Measurements from ENCODE around the gene MYO9A.
"Not testable (repeated sequence)": the region's sequence is repeated elsewhere in the genome, so short reads cannot be mapped to it uniquely, and the experiment has no call there.

MYO9A gene

DNA sequence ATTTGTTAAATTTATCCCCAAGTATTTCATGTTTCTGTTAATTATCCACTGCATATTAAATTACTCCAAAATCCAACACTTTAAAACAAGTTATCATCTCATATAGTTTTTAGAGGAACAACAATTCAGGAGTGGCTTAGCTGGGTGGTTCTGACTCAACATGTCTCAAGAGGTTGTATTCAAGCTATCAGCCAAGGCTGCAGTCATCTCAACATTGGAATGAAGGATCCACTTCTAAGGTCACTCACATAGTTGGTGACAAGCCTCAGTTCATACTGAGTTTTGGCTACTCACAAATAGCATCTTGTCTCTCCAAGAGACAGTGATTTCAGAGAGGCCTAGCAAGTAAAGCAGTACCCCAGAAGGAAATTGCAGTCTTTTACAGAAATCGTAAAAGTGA, 172.9 kb downstream of the MYO9A start:
- no peak for DNase-seq (ENCODE audit: low read depth in 3 of 3)

DNA sequence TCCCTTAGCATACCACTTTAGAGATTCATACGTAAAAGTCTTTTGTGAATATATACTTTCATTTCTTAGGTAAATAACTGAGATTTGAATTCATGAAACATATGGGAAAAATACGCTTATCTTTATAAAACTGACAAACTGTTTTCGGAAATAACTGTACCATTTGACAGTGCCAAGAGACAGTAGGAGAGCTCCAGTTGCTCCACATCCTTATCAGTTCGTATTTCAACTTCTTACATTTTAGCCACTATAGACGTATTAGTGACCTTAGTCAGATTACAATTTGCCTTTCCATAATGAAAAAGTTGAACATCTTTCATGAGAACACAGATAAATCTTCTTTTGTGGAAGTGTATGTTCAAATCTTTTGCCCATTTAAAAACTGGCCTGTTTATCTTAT, 174.1 kb downstream of the MYO9A start:
- no peak for DNase-seq (ENCODE audit: low read depth in 3 of 3)

DNA sequence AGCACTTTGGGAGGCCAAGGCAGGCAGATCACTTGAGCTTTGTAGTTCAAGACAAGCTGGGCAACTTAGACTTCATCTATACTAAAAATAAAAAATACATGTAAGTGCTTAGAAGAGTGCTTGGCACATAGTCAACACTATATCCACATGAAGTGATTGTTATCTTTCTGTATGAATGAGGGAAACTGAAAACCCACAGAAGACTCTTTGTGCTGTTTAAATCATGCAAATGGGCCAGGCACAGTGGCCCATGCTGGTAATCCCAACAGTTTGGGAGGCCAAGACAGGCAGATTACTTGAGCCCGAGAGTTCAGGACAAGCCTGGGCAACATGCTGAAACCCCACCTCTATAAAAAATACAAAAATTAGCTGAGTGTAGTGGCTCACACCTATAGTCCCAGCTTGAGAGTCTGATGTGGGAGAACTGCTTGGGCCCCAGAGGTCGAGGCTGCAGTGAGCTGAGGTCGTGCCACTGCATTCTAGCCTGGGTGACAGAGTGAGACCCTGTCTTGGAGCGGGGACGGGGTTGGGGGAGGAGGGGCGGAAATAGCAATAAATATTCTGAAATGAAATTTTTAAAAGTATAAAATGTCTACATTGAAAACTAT, 177.9 kb downstream of the MYO9A start:
- DNase-seq (ENCODE audit: low read depth in 3 of 3), result no peak

DNA sequence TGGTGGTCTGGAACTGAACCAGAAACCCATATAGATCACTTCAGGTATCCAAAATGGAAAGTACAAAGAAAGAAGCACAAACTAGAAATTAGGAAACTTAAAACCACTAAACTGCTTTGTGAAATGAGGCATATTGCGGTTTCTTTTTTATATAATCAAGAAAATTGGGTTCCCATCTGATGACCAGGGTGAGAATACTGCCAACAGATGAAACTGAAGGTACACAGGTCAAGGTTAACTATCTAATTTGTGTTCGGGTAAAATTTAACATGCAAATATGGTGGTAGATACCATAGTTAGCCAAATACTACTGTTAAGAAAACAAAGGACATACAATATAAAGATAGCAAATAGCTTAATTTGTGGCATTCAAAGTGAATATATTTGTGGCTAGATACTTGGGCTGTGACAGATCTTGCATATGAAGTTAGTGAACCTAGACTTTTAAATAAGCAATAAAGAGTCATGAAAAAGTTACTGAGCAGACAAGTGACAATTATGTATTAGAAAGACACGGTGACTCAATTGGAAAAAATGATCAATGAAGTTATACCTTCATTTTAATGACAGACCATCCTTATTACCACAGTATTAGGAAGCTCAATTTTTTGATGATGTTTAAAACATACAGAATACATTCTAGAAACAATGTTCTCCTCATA, 180.2 kb downstream of the MYO9A start:
- no peak for DNase-seq (ENCODE audit: low read depth in 3 of 3)

DNA sequence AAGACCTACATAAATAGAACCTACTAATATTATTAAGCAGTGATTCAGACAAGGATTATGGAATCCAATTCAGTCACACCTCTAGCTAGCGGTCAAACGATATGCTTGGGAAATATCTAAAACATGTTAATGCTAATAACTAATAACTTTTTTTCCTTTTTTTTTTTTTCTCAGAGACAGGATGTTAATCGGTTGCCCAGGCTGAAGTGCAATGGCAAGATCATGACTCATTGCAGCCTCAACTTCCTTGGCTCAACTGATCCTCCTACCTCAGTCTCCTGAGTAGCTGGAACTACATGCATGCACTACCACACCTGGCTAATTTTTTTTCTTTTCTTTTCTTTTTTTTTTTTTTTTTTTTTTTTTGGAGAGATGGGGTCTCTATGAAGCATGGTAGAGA, 183.5 kb downstream of the MYO9A start:
- no peak for DNase-seq (ENCODE audit: low read depth in 3 of 3)

DNA sequence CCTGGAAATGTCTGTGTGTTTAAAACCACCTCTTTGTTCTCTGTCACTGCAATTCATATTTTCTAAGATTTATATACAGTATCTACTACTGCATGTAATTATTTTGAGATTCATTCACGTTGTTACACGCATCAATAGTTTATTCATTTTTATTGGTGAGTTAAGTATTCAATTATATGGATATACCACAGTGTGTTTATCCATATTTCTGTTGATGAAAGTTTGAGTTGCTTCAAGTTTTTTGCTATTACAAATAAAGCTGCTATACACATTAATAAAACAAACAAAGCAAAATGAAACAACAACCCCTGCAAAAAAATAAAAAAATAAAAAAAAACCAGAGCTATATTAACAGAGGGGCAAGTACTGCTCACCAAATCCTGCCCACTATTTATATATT, 185.3 kb downstream of the MYO9A start:
- DNase-seq (ENCODE audit: low read depth in 3 of 3), result no peak

DNA sequence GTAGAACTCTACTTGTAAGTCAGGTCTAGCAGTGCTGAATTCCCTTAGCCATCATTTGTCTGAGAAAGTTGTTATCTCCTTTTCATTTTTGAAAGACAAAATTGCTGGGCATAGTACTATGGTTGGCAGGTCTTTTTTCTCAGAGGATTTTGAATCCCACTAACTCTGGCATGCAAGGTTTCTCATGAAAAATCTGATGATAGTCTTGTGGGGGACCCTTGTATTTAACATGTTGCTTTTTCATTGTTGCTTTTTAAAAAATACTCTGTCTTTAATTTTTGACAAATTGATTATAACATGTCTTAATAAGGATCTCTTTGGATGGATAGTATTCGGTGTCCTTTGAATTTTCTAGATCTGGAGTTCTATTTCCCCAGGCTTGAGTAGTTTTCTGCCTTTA, 186.7 kb downstream of the MYO9A start:
- DNase-seq (ENCODE audit: low read depth in 3 of 3), result no peak

DNA sequence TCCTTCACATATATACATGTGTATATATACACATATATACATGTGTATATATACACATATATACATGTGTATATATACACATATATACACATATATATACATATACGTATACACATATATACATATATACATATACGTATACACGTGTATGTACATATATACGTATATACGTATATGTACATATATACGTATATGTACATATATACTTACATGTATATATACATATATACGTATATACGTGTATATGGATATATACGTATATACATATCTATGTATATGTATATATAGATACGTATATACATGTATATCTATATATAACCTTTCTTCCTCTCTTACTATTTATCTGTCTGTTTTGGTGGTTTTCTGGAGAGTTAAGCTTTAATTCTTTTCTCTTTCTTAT, 192.8 kb downstream of the MYO9A start:
- no peak for DNase-seq (ENCODE audit: low read depth in 3 of 3)

DNA sequence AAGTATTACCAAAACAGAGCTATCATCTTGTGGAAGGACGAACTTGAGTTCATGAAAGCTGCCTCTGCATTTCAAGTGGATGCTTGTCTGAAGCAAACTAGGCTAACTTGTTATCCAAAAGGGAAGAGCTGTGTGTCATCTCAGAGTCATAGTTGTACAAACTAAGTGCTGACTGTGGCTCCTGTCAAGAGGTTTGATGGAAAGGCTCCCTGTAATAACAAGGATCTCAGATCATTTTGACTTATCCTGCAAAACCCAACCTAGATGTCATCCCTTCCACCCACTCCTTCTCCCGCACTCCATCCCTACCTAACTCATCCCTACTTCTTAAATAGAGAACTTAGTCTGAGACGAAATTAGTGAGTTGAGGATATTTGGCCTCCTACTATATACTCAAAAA, 196.8 kb downstream of the MYO9A start:
- DNase-seq (ENCODE audit: low read depth in 3 of 3), result no peak

DNA sequence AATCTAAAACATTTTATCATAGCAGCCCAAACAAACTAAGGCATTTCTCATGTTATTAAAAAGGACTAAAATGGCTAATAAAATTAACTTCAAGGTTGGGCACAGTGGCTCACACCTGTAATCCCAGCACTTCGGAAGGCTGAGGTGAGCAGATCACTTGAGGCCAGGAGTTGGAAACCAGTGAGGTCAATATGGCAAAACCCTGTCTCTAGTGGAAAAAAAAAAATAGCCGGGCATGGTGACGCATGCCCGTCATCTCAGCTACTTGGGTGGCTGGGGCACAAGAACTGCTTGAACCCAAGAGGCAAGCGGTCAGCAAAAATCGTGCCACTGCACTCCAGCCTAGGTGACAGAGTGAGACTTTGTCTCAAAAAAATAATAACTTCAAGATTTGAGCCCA, 197.4 kb downstream of the MYO9A start:
- DNase-seq (ENCODE audit: low read depth in 3 of 3), result no peak

DNA sequence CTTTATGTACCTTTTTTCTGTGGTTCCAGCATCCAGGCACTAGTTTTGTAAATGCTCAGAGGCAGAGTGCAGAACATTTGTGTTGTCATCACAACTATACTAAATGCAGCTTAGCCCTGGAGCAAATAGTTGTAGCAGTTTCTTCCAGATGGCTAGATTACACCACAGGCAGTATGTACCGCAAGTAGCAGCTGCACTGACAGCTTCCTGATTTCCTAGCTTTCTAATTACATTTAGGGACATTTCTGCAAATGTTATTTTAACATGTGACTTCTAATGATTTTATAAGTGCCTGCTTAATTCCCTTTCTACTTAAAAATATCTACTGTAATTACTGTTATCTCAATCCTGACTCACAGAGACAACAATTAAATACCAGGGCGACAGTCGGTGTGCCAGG, 201.1 kb downstream of the MYO9A start:
- DNase-seq (ENCODE audit: low read depth in 3 of 3), result no peak

DNA sequence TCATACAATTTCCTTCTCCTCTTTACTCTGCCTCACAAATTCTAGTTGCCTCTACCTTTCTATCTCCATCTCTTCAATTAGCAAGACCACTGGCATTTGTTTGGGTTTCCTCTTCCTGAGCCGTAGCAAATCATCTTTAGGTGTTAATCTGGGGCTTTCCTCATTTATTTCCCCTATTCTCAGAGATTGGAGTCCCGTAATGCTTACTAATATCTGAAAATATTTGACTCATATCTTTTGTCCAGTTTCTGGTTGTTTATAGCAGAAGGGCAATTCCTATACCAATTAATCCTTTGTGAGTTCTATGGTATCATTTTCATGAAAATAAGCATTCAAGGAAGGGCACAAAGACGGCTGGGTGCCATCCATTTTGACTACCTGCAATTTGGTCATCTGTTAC, 203.9 kb downstream of the MYO9A start:
- no peak for DNase-seq (ENCODE audit: low read depth in 3 of 3)

DNA sequence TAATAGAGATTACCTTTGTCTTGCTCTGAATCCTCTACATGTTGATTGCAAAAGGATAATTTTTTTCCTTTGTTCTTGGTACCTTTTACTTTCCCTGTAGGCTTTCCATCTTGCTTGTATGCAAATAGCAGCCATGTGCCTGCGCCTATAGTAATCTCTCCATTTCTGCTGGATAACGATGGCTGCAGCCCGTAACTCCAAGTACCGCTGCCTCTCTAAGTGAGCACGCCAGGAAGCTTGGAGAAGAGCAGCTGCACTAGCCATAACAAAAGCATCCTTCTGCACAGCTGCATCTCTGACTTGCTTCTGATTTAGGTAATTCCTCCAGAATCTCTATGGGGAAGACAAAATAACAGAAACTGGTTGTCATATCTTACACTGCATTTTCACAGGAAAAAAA, 218.3 kb downstream of the MYO9A start:
- DNase-seq (ENCODE audit: low read depth in 3 of 3), result no peak

DNA sequence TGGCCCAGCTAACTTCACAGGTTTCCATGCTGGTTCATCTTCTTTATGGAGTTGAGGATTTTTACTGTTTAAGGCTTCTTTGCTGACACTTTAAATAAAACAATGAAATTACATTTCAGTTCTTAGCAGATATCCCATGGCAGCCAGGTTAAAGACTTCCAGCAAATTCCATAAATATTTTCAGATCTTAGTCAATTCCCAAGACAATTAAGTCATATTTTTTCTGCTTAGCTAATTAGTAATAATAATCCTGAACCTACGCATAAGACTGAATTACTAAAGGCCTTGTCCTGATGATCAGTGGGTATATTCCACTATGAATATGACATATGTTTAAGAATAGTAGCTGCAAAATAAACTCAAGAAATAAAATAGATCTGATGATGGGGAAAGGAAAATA, 224.3 kb downstream of the MYO9A start:
- no peak for DNase-seq (ENCODE audit: low read depth in 3 of 3)

DNA sequence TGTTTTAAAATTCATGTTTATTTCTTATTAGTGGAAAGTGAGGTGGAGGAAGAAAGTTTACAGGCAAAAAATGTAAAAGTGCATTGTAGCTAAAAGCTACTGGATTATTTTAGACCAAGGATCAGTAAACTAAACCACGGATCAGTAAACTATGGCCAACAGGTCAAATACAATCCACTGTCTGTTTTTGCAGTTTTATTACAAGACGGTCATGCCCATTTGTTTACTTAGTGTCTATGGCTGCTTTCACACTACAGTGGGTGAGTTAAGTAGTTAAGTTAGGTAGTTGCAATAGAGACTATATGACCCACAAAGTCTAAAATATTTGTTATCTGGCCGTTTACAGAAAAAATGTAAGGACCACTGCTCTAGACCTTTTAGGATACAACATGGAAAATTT, 225.6 kb downstream of the MYO9A start:
- DNase-seq (ENCODE audit: low read depth in 3 of 3), result no peak

DNA sequence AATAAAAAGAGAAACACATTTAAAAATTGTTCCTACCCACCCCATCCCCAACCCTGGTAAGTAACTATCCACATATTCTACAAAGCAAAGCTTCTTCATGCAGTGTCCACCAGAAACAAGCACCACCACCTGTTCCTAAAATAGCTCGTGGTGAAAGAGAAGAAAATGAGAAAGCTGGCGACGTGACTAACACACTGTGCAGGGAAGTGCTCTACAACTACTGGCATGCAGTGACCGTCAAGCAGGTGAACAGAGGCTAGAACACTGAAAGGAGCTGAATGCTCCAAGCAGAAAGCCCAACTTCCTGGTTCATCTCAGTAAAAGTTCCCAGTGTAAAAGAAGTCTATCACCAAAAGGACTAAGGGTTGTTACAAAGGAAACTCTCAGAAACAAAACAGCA, 226.9 kb downstream of the MYO9A start:
- DNase-seq (ENCODE audit: low read depth in 3 of 3), result no peak

DNA sequence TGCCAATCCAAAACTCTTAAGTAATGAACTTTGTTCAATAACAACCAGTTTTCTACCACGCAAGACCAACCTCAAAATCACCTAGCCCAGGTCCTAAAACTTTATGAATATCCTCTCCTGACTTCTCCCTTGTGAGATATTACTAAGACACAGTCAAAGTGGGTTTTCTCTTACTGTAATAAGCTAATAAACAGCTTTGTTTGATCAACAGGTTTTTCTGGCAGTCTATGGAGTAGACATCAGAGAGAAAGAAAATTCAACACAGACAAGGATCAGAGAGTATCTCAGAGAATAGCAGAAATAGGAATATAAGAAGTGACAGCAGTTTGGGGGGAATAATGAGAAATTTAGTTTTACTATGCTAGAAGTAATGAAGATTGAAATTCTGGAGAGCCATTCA, 228.0 kb downstream of the MYO9A start:
- DNase-seq (ENCODE audit: low read depth in 3 of 3), result no peak

DNA sequence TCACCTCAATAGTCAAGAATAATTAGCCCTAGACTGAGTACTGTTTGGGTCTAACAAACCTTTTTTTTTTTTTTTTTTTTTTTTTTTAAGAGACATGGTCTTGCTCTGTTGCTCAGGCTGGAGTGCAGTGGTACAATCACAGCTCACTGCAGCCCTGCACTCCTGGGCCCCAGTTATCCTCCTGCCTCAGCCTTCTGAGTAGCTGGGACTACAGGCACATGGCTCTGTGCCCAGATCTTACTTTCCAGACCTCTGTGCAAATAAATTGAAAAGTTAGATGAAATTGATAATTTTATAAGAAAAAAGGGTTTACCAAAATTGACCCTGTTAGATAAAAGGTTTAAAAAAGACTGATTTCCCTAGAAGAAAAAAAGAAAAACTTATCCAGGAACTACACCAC, 228.6 kb downstream of the MYO9A start:
- DNase-seq (ENCODE audit: low read depth in 3 of 3), result no peak

DNA sequence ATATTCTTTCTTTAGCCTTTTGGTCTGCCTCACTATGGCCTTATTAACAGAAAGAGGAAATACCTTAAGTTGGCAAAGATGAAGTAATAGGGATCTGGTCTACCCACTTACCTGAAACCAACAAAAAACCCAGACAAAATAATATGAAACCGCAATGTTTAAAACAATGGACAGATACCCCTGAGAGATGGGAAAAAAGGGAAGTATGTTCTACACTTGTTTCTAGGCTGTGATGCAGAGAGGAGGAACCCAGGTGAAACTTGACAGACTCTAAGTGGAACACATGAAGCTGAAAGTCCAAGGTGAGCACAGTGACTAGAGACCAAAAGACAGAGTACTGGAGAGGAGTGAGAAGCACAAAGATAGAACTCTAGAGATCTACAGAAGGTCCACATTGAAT, 229.2 kb downstream of the MYO9A start:
- DNase-seq (ENCODE audit: low read depth in 3 of 3), result no peak

DNA sequence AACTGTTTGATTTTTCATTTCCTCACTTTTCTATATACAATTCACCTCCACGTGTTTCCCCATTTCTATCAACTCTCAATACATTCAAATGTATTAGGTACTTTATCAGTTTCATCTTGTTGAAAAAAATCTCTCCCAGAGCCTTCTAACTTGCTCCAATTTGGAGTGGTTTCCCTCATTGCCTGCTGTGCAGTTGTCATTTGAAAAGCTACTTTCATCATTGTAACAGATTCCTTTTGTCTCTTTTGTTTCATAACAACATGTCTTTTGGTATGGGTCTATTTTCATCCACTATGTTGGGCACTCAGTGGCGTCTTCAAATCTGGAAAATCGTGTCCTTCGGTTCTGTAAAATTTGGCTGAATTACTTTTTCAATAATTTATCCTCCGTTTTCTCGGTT, 232.6 kb downstream of the MYO9A start:
- no peak for DNase-seq (ENCODE audit: low read depth in 3 of 3)

DNA sequence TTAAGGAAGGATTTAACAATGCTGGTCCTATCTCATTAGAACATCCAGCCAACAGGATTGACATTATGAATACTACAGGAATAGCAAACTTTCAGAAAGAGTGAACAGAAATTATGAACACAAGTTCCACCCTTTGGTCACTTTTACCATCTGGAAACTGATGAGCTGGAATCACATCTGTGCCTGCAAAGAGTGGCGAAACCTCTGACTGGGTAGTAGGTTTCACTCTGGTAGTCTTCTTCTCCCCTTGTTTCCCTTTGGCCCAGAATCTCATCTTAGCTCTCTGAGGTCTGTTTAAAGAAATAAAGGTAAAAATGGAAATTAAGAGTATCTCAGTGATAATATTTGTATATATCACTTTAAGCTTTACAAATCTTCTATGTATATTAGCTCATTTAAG, 234.5 kb downstream of the MYO9A start:
- DNase-seq (ENCODE audit: low read depth in 3 of 3), result no peak

DNA sequence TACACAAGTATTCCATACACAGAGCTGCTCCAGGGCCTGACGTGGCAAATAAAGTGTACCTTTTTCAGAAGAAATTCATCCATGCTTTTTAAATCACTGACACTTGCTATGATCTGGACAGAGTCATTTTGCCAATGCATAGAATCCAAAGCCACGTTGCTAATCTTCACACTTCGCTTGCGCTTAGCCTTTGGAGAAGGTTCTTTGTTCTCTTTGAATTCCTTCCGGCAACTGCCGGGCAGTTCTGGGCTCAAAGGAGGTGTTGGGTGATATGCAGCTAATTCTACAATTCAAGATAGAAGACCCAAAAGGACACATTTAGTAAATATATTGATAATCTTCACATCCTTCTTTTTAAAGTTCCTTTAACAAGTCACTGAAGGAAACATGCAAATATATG, 237.7 kb downstream of the MYO9A start:
- DNase-seq (ENCODE audit: low read depth in 3 of 3), result no peak

DNA sequence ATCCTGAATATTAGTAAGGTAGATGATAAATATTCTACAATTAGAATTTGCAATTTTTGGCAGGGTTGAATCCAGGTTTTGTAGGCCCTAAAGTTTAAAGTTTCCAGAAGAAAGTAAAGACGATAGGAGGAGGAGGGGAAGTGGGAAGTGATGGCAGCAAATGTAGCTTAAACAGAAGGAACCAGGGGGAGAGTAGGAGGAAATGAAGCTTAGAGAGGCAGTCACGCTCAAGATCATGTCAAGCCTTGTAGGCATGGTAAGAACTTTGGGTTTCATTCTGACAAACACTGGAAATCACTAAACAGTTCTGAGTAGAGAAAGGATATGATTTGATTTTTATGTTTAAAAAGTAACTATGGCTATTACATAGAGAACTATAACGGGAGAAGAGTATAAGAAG, 243.7 kb downstream of the MYO9A start:
- DNase-seq (ENCODE audit: low read depth in 3 of 3), result no peak

DNA sequence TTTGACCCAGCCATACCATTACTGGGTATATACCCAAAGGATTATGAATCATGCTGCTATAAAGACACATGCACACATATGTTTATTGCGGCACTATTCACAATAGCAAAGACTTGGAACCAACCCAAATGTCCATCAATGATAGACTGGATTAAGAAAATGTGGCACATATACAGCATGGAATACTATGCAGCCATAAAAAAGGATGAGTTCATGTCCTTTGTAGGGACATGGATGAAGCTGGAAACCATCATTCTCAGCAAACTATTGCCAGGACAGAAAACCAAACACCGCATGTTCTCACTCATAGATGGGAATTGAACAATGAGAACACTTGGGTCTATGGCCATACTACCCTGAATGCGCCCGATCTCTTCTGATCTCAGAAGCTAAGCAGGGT, 259.7 kb downstream of the MYO9A start:
- not testable (repeated sequence) for DNase-seq (ENCODE audit: low read depth in 3 of 3)

All from stimulated activated CD4-positive, alpha-beta T cell treated with anti-CD3 and anti-CD28 coated beads, TNF-alpha, amount 100 ng/mL, for 48 hours (primary cell).